ENCODE measurements around the gene PCBD2.
"Not testable (repeated sequence)": the region's sequence is repeated elsewhere in the genome, so short reads cannot be mapped to it uniquely, and the experiment has no call there.

Gene PCBD2

DNA sequence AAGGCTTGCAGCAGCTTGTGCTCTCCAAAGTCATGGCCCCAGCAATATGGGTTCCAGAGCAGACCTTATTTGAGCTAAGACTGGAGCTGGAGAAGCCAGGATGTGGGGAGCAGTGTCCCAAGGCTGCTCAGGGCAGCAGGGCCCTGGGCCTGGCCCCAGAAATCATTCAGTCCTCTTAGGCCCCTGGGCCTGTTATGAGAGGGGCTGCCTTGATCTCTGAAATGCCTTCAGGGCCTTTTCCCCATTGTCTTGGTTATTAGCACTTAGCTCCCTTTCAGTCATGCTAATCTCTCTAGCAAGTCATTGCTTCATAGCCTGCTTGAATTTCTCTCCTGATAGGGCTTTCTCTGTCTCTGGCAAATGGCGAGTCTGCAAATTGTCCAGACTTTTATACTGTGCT is 71.9 kb downstream of the PCBD2 start:
- Histone ChIP-seq H3K27ac (no peak overlapping the region), H3K4me2 (no peak overlapping the region), H3K9ac (no peak overlapping the region), H3K27me3 (no peaks in the 10 kb centered on the region), H3K4me1 (peaks cover 0 to 6% (median 0%) of the 10 kb centered on the region in 10 experiments; a peak in 1 of 20 replicates), H3K36me3 (peaks cover 15 to 28% (median 20%) of the 10 kb centered on the region in 11 experiments; a peak in 16 of 22 replicates), H3K4me3 (no peak overlapping the region), H4K20me1 (no peaks in the 10 kb centered on the region), H3K9me3 (replicated peaks in 1 of 11) (peaks cover 45 to 59% (median 53%) of the 10 kb centered on the region in 11 experiments)
- TF ChIP-seq Cebpa-rat (IDR thresholded peaks at IDR 0.05) = no peak

- TF ChIP-seq Cebpa-rat (IDR thresholded peaks at IDR 0.05) = no peak
- no peaks in the 10 kb centered on the region for H3K27me3 ChIP-seq
- H3K9me3 ChIP-seq (replicated peaks in 1 of 11) = peaks cover 71 to 83% (median 77%) of the 10 kb centered on the region in 11 experiments
- H3K4me3 ChIP-seq = no peak overlapping the region
- H3K27ac ChIP-seq = no peak overlapping the region
- H3K9ac ChIP-seq = no peak overlapping the region
- H3K4me2 ChIP-seq = no peak overlapping the region
- peaks cover 0 to 6% (median 0%) of the 10 kb centered on the region in 10 experiments; a peak in 1 of 20 replicates for H3K4me1 ChIP-seq
- no peaks in the 10 kb centered on the region for H4K20me1 ChIP-seq
- peaks cover 16 to 37% (median 24%) of the 10 kb centered on the region in 11 experiments; a peak in 16 of 22 replicates for H3K36me3 ChIP-seq
Measured at GRCh38 chr5:134979416-134979815, 74.5 kb downstream of the PCBD2 start.

GRCh38 chr5:134982230-134982629 is 77.3 kb downstream of the PCBD2 start:
- Histone ChIP-seq H4K20me1 (no peaks in the 10 kb centered on the region), H3K9me3 (replicated peaks in 1 of 11) (peaks cover 67 to 79% (median 72%) of the 10 kb centered on the region in 11 experiments), H3K4me2 (no peak overlapping the region), H3K27me3 (no peaks in the 10 kb centered on the region), H3K4me3 (no peak overlapping the region), H3K4me1 (no peaks in the 10 kb centered on the region), H3K36me3 (peaks cover 5 to 26% (median 8%) of the 10 kb centered on the region in 11 experiments; a peak in 13 of 22 replicates), H3K9ac (no peak overlapping the region), H3K27ac (no peak overlapping the region)
- TF ChIP-seq Cebpa-rat (IDR thresholded peaks at IDR 0.05) = no peak

DNA sequence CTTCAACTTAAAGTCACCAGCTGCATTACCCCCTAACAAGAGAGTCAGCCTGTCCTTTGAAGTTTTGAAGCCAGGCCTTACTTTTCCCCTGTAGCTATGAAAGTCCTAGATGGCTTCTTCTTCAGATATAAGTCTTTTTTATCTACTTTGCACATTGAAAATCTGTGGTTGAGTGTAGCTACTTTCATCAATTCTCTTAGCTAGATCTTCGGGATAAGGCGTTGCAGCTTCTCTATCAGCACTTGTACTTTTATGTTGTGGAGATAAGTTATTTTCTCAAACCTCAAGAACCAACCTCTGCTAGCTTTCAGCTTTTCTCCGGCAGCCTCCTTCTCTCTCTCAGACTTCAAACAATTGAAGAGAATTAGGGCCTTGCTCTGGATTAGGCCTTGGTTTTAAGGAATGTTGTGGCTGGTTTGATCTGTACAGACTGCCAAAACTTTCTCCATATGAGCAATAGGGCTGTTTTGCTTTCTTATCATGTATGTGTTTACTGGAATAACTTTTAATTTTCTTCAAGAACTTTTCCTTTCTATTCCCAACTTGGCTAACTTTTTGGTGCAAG is 84.4 kb downstream of the PCBD2 start:
- Histone ChIP-seq H3K4me1 (peaks cover under 1 to 9% (median 6%) of the 10 kb centered on the region in 10 experiments; a peak in 15 of 20 replicates), H3K27ac (no peak overlapping the region), H3K9ac (no peak overlapping the region), H3K4me2 (no peak overlapping the region), H3K27me3 (no peaks in the 10 kb centered on the region), H3K4me3 (no peak overlapping the region), H4K20me1 (no peaks in the 10 kb centered on the region), H3K36me3 (no peaks in the 10 kb centered on the region; a peak in 1 of 22 replicates), H3K9me3 (replicated peaks in 1 of 11) (peaks cover 7 to 24% (median 14%) of the 10 kb centered on the region in 11 experiments; a peak in 18 of 22 replicates)
- no peak for TF ChIP-seq Cebpa-rat (IDR thresholded peaks at IDR 0.05)

GRCh38 chr5:134990183-134990582 is 85.3 kb downstream of the PCBD2 start:
- not testable (repeated sequence) for H3K4me2 ChIP-seq, H3K9ac ChIP-seq, H3K4me3 ChIP-seq, H3K27me3 ChIP-seq, H3K36me3 ChIP-seq, H4K20me1 ChIP-seq, H3K27ac ChIP-seq
- Histone ChIP-seq H3K4me1 (peaks cover 7 to 17% (median 15%) of the 10 kb centered on the region in 10 experiments; a peak in 19 of 20 replicates), H3K9me3 (replicated peaks in 1 of 11) (peaks cover 0 to 16% (median 9%) of the 10 kb centered on the region in 11 experiments; a peak in 13 of 22 replicates)

DNA sequence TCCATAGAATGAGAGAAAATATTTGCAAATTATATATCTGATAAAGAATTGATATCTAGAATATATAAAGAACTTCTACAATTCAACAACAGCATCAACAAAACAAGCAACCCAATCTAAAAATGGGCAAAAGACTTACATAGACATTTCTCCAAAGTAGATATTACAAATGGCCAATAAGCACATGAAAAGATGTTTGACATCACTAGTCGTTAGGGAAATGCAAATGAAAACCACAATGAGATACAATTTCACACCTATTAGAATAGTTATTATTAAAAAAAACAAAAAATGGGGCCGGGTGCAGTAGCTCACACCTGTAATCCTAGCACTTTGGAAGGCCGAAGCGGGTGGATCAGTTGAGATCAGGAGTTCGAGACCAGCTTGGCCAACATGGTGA is 87.2 kb downstream of the PCBD2 start:
- no peak overlapping the region for H3K9ac ChIP-seq
- peaks cover 0 to 13% (median 9%) of the 10 kb centered on the region in 11 experiments; a peak in 12 of 22 replicates for H3K9me3 ChIP-seq (replicated peaks in 1 of 11)
- H4K20me1 ChIP-seq = no peaks in the 10 kb centered on the region
- no peak for TF ChIP-seq Cebpa-rat (IDR thresholded peaks at IDR 0.05)
- peaks cover 0 to 5% (median 0%) of the 10 kb centered on the region in 11 experiments; a peak in 2 of 22 replicates for H3K36me3 ChIP-seq
- no peak overlapping the region for H3K27ac ChIP-seq
- peaks cover 10 to 25% (median 17%) of the 10 kb centered on the region in 10 experiments; a peak in 19 of 20 replicates for H3K4me1 ChIP-seq
- no peaks in the 10 kb centered on the region for H3K27me3 ChIP-seq
- H3K4me2 ChIP-seq = no peak overlapping the region
- H3K4me3 ChIP-seq = no peak overlapping the region

DNA sequence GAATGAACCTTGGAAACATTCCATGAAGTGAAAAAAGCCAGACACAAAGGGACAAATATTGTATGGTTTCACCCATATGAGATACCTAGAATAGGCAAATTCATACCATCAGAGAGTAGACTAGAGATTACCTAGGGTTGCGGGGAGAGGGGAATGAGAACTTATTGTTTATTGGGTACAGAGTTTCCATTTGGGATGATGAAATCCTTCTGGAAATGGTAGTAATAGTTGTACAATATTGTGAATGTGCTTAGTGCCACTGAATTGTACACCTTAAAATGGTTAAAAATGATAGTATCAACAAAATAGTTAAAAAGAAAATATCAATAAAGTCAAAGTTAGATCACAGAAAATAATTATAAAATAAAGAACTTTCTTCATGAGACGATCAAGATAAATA is 88.2 kb downstream of the PCBD2 start:
- Histone ChIP-seq H3K27me3 (no peaks in the 10 kb centered on the region), H3K4me2 (no peak overlapping the region), H3K9ac (no peak overlapping the region), H4K20me1 (no peaks in the 10 kb centered on the region), H3K4me3 (no peak overlapping the region), H3K27ac (no peak overlapping the region), H3K36me3 (peaks cover 0 to 6% (median 0%) of the 10 kb centered on the region in 11 experiments; a peak in 2 of 22 replicates), H3K4me1 (peaks cover 10 to 25% (median 17%) of the 10 kb centered on the region in 10 experiments; a peak in 19 of 20 replicates), H3K9me3 (replicated peaks in 1 of 11) (peaks cover 0 to 13% (median 9%) of the 10 kb centered on the region in 11 experiments; a peak in 12 of 22 replicates)
- TF ChIP-seq Cebpa-rat (IDR thresholded peaks at IDR 0.05) = no peak

DNA sequence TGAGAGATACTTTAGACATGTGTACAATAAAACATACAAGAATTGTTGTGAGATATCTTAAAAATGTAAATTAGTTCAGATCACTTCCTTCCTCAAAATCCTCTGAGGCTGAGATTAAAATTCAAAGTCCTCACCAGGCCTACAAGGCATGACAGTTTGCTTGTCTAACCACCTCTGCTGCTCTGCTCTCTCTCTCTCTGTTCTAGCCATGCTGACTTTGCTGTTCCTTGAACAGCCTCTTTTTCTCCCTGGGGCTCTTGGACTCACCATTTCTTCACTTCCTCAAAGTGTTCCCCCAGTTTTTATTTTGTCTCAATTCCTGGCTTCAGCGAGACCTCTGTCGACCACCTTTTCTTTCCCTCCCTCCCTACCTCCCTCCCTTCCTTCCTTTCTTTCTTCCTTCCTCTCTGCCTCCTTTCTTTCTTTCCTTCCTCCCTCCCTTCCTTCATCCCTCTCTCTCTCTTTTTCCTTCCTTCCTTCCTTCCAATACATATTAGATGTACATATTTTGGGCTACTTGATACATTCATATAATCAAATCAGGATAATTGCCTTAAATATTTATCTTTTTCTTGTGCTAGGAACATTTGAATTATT is 89.7 kb downstream of the PCBD2 start:
- no peak for TF ChIP-seq Cebpa-rat (IDR thresholded peaks at IDR 0.05)
- no peak overlapping the region for H3K9ac ChIP-seq
- no peaks in the 10 kb centered on the region for H4K20me1 ChIP-seq
- peak overlapping the region in 10 of 11 experiments; percentile 24 to 79 (median 48); a peak in 16 of 22 replicates for H3K4me2 ChIP-seq
- peaks cover 10 to 25% (median 17%) of the 10 kb centered on the region in 10 experiments; a peak in 19 of 20 replicates for H3K4me1 ChIP-seq
- H3K27ac ChIP-seq = peak overlapping the region in 3 of 11 experiments; percentile 8 to 45 (median 18); a peak in 3 of 22 replicates
- peaks cover 0 to 13% (median 9%) of the 10 kb centered on the region in 11 experiments; a peak in 12 of 22 replicates for H3K9me3 ChIP-seq (replicated peaks in 1 of 11)
- H3K27me3 ChIP-seq = no peaks in the 10 kb centered on the region
- no peak overlapping the region for H3K4me3 ChIP-seq
- peaks cover 0 to 6% (median 0%) of the 10 kb centered on the region in 11 experiments; a peak in 2 of 22 replicates for H3K36me3 ChIP-seq

- H3K36me3 ChIP-seq = peaks cover 0 to 6% (median 0%) of the 10 kb centered on the region in 11 experiments; a peak in 2 of 22 replicates
Measured at GRCh38 chr5:134995850-134996402, 91.0 kb downstream of the PCBD2 start.

More at GRCh38 chr5:134995850-134996402, 91.0 kb downstream of the PCBD2 start:
- no peaks in the 10 kb centered on the region for H4K20me1 ChIP-seq
- H3K4me3 ChIP-seq = no peak overlapping the region
- H3K4me1 ChIP-seq = peaks cover 10 to 25% (median 17%) of the 10 kb centered on the region in 10 experiments; a peak in 19 of 20 replicates
- TF ChIP-seq Cebpa-rat (IDR thresholded peaks at IDR 0.05) = no peak
- H3K27me3 ChIP-seq = no peaks in the 10 kb centered on the region
- no peak overlapping the region for H3K27ac ChIP-seq
- H3K9ac ChIP-seq = no peak overlapping the region
- peak overlapping the region in 1 of 11 experiments; percentile 79; a peak in 1 of 22 replicates for H3K4me2 ChIP-seq
- peaks cover 0 to 10% (median 7%) of the 10 kb centered on the region in 11 experiments; a peak in 12 of 22 replicates for H3K9me3 ChIP-seq (replicated peaks in 1 of 11)
